WTC11 (cell line): ENCODE data around the gene KCNA2.

Source experiments
- MLX ChIP-seq: sonication (generic); formaldehyde crosslinking; IDR thresholded peaks from 2 replicates; pipeline ENCODE4 v1.8.1; 2023; ENCODE audit warnings: mild to moderate bottlenecking, missing genetic modification reagents, moderate library complexity
- SP1 ChIP-seq: sonication (generic); formaldehyde crosslinking; conservative IDR thresholded peaks from 2 replicates; pipeline ENCODE4 v1.8.1; 2022; ENCODE audit warnings: missing genetic modification reagents

GRCh38 chr1:110639724-110640386 is 33.7 kb upstream of the KCNA2 start:
- TF ChIP-seq SP1 (CRISPR knock-in tag) (no peak), MLX (CRISPR knock-in tag) (no peak)
